OCI-LY3 (cell line): ENCODE data around the gene KLRG1.

ENCODE experiments used
- H2AFZ ChIP-seq: fragments of 200-600, 300-600 bp; shearing (Covaris generic); 2 replicates; pipeline ENCODE4 v1.6.0; 2014; ENCODE audit warnings: antibody characterized with exemption, low read depth, low read length
- H3K27ac ChIP-seq: fragments of 200-600, 300-600 bp; sonication (generic); 2 replicates; pipeline ENCODE4 v1.5.1; 2014; ENCODE audit warnings: mild to moderate bottlenecking, low read length, moderate library complexity, mixed read lengths
- H3K27me3 ChIP-seq: fragments of 200-600, 300-600 bp; sonication (generic); 2 replicates; pipeline ENCODE4 v1.6.1; 2014; ENCODE audit warnings: low read depth, low read length, mixed read lengths
- H3K36me3 ChIP-seq: fragments of 200-600, 300-600 bp; sonication (generic); replicated peaks from 2 replicates; pipeline ENCODE3; 2014; ENCODE audit warnings: low read depth, low read length, mixed read lengths
- H3K4me1 ChIP-seq: fragments of 300-600, 200-600 bp; sonication (generic); 2 replicates; pipeline ENCODE4 v1.6.1; 2014; ENCODE audit warnings: low read length, mixed read lengths
- H3K4me2 ChIP-seq: fragments of 200-600, 300-600 bp; sonication (generic); 2 replicates; pipeline ENCODE4 v1.6.1; 2014; ENCODE audit warnings: low read length, mixed read lengths
- H3K4me3 ChIP-seq: fragments of 300-600, 200-600 bp; sonication (generic); 2 replicates; pipeline ENCODE4 v1.5.1; 2014; ENCODE audit warnings: antibody characterized with exemption, mild to moderate bottlenecking, low read length, moderate library complexity
- H3K79me2 ChIP-seq: fragments of 300-600, 200-600 bp; shearing (Covaris generic); 2 replicates; pipeline ENCODE4 v1.6.1; 2014; ENCODE audit warnings: mild to moderate bottlenecking, low read length, mixed read lengths
- H3K9ac ChIP-seq: fragments of 300-600, 200-600 bp; shearing (Covaris generic); 2 replicates; pipeline ENCODE4 v1.6.0; 2014; ENCODE audit warnings: mild to moderate bottlenecking, low read length, moderate library complexity
- H3K9me3 ChIP-seq: fragments of 200-600, 300-600 bp; shearing (Covaris generic); 2 replicates; pipeline ENCODE4 v1.6.1; 2014; ENCODE audit warnings: low read length, mixed read lengths; ENCODE audit not compliant: insufficient read depth
- H4K20me1 ChIP-seq: fragments of 200-600, 300-600 bp; sonication (generic); 2 replicates; pipeline ENCODE4 v1.6.1; 2016; ENCODE audit warnings: low read length, mixed read lengths; ENCODE audit not compliant: insufficient read depth
- CTCF ChIP-seq: fragments of 200-600, 300-600 bp; sonication (generic); IDR thresholded peaks from 2 replicates; pipeline ENCODE4 v1.5.1; 2014; ENCODE audit warnings: antibody characterized with exemption, low read length, low read depth
- EZH2phosphoT487 ChIP-seq: fragments of 200-600 bp; shearing (Covaris generic); IDR thresholded peaks from 2 replicates; pipeline ENCODE4 v1.6.1; 2018; ENCODE audit warnings: antibody characterized with exemption, mixed run types, low read depth

The KLRG1 gene

DNA sequence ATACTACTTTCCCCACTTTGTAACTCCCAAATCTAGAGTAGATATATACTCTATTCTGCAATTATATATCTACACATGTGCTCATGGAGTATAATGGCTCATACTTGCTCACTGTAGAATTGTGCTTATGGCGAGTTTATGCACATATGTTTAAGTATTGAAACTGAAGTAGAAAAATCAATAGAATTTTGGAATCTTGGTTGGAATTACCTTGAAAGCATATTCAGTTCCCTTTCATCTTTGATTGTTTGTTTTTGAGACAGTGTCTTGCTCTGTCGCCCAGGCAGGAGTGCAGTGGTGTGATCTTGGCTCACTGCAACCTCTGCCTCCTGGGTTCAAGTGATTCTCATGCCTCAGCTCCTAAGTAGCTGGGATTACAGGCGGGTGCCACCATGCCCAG lies 4.5 kb downstream of the KLRG1 start:
- no peak overlapping the region for H3K27ac ChIP-seq
- no peak overlapping the region for H2AFZ ChIP-seq
- H3K79me2 ChIP-seq, result no peaks in the 10 kb centered on the region
- no peak overlapping the region for H3K4me3 ChIP-seq
- no peak overlapping the region for H3K4me2 ChIP-seq
- H3K4me1 ChIP-seq, result peaks cover 63% of the 10 kb centered on the region
- no peaks in the 10 kb centered on the region for H3K36me3 ChIP-seq
- no peaks in the 10 kb centered on the region for H4K20me1 ChIP-seq
- no peaks in the 10 kb centered on the region for H3K27me3 ChIP-seq
- H3K9ac ChIP-seq, result no peak overlapping the region
- H3K9me3 ChIP-seq, result no peaks in the 10 kb centered on the region
- TF ChIP-seq EZH2phosphoT487 (no peak), CTCF (no peak)

DNA sequence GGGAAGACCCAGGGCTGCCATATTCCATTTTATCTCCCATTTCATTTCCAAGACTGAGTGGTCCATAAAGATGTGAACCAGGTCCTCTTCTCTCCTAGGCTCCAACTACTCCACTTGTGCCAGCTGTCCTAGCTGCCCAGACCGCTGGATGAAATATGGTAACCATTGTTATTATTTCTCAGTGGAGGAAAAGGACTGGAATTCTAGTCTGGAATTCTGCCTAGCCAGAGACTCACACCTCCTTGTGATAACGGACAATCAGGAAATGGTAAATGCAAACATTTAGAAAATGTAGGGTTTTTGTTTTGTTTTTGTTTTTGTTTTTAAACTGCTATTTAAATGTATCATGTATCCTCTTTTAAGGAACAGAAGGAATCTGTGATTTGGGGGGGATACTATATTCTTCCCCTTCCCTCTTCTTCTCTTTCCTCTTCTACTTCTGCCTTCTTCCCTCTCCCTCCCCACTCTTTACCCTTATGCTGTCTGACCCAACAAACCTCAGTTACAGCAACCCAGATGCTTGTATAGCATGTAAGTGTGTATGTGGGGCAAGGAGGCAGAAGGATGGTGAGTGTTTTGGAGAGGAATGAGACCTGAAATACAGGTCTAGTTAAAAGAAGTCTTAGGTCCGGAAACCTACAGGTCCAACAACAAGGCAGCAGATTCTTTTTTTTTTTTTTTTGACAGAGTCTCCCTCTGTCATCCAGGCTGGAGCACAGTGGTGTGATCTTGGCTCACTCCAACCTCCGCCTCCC lies 5.9 kb downstream of the KLRG1 start:
- TF ChIP-seq EZH2phosphoT487, result no peak
- TF ChIP-seq CTCF, result no peak
- no peaks in the 10 kb centered on the region for H4K20me1 ChIP-seq
- no peaks in the 10 kb centered on the region for H3K36me3 ChIP-seq
- no peak overlapping the region for H3K4me2 ChIP-seq
- no peaks in the 10 kb centered on the region for H3K27me3 ChIP-seq
- H3K9ac ChIP-seq, result no peak overlapping the region
- no peak overlapping the region for H3K27ac ChIP-seq
- H3K79me2 ChIP-seq, result no peaks in the 10 kb centered on the region
- no peaks in the 10 kb centered on the region for H3K9me3 ChIP-seq
- H2AFZ ChIP-seq, result no peak overlapping the region
- H3K4me1 ChIP-seq, result peaks cover 49% of the 10 kb centered on the region
- H3K4me3 ChIP-seq, result no peak overlapping the region

DNA sequence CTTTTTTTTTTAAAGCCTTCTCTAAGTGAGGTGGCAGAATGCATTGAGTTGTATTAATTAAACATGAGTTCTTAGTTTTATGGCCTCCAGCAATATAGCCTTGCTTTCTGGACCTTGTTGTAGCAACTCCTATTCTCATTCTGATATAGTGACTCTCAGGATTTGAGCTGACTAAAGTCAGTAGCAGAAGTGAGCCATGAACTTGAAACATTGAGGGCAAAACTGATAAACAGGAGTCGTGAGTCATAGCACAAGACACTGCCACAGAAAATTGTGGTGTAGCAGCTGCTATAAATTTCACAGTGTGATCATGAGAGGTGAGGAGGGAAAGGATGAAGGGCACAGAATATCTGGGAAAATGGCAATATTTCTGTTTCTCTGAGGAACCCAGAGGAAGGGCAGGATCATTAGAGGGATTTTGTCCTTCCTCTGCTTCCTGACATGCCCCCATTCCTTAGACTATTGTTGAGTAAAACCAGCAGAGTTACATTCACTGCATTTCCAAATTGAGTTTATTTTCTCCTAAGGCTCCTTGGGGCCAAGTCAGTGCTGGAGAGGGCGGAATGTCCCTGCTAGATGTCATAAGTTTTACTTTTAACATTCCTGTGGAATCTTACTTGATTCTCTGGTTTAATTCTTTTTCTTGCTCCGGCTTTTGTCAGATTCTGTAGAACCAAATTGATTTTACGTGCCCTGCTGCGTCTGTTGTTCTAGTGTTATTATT lies 7.5 kb downstream of the KLRG1 start:
- peak overlapping the region; percentile 83 for H3K27ac ChIP-seq
- no peak for TF ChIP-seq CTCF
- TF ChIP-seq EZH2phosphoT487, result no peak
- H3K9me3 ChIP-seq, result no peaks in the 10 kb centered on the region
- peak overlapping the region; percentile 81 for H3K4me2 ChIP-seq
- peaks cover 41% of the 10 kb centered on the region for H3K4me1 ChIP-seq
- H2AFZ ChIP-seq, result no peak overlapping the region
- no peaks in the 10 kb centered on the region for H3K36me3 ChIP-seq
- peak overlapping the region; percentile 59 for H3K4me3 ChIP-seq
- H3K27me3 ChIP-seq, result no peaks in the 10 kb centered on the region
- peak overlapping the region; percentile 60 for H3K9ac ChIP-seq
- H4K20me1 ChIP-seq, result no peaks in the 10 kb centered on the region
- no peaks in the 10 kb centered on the region for H3K79me2 ChIP-seq

GRCh38 chr12:9001233-9001632 lies 11.9 kb downstream of the KLRG1 start:
- no peaks in the 10 kb centered on the region for H3K79me2 ChIP-seq
- H3K9me3 ChIP-seq, result no peaks in the 10 kb centered on the region
- no peak overlapping the region for H2AFZ ChIP-seq
- H3K27ac ChIP-seq, result no peak overlapping the region
- no peaks in the 10 kb centered on the region for H4K20me1 ChIP-seq
- H3K4me2 ChIP-seq, result no peak overlapping the region
- H3K36me3 ChIP-seq, result no peaks in the 10 kb centered on the region
- H3K4me1 ChIP-seq, result peaks cover 19% of the 10 kb centered on the region
- no peaks in the 10 kb centered on the region for H3K27me3 ChIP-seq
- H3K4me3 ChIP-seq, result no peak overlapping the region
- TF ChIP-seq EZH2phosphoT487, result no peak
- no peak overlapping the region for H3K9ac ChIP-seq
